Fibroblast of skin of abdomen (primary cell): ENCODE results near the gene PCIF1.
A peak's percentile ranks its signal among the peaks of the same experiment; 100 is the strongest.
"Not testable (repeated sequence)": the region's sequence is repeated elsewhere in the genome, so short reads cannot be mapped to it uniquely, and the experiment has no call there.

Experiments
- DNase-seq: peaks from one replicate; pipeline ENCODE4 v3.0.0-alpha.2; 2013

Gene PCIF1

DNA sequence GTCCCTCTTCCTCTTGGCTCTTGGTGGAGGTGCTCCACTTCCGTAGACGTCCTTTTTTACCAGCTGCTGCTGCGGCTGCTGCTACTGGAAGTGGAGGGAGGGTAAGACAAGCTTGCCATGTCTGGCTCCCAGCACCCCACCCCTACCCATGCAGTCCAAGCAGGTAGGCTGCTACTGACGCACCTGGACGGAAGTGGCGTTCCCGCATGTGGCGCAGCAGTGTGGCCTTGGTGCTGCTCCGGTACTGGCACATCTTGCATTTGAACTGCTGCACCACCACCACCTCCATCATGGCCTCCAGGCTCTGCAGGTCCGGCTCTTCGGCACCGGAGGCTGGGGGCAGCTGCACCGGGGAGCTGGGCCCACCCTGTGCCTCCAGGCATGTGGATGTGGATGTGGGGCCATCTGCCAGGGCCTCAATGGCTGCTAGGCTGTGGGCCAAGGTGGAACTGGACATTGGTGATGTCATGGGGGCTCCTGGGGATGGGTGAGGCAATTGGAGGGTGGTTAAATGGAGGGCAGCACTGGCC is 33.1 kb downstream of the PCIF1 start:
- DNase-seq = no peak

DNA sequence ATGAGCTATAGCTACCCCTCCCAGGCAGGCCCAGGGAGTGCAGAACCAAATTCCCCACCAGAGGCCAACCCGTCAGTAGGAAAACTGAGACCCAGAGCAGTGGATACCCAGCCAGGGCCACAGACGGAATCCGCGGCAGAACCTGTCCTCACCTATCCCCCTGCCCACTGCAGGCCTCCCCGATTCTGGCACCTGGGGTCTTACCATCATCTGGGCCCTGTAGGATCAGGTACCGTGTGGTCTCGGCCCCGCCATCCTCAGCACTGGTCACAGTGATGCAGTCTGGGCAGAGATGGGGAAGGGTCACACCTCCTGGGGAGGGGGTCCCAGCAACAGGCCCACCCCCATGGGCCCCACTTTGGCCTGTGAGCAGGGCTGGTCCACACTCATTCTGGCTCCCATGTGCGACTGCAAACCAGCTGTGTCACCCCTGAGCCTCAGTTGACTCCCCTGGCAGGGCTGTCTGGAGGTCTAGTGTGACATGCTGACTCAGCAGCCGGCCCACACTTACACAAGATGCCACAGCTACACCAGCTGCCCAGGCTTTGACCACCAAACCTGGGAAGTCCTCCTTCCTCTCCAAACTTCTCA is 33.7 kb downstream of the PCIF1 start:
- no peak for DNase-seq

DNA sequence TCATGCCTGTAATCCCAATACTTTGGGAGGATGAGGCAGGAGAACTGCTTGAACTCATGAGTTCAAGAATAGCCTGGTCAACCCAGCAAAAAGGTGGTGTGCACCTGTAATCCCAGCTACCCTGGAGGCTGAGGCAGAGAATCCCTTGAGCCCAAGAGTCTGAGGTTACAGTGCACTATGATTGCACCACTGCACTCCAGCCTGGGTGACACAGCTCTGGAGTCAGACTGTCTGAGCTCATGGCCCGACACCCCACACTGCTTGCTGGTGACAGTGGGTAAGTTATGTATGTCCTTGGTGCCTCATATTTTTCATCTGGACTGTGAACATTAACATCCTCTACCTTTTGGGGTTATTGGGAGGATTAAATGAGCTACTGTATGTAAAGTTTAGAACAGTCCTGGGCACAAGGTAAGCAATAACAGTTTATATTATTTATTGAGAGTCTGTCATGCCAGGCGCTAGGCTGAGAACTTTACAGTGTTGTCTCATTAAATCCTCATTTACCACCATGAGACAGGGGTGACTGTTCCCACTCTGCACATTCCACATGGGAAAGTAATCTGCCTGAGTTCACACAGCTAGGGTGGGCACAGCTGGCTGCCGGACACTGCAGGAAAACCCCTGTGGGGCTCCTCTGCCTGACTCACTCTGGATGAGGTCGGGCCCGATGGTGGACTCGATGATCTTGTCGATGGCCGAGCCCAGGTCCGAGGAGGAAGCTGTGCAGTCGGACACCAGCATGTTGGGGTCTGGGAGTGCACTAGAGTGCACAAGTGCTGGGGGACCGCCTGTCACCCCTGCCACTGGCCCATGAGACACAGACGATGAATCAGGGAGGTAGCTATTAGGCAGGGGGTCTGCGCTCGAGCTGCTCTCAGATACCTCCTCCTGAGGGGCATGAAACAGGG is 34.6 kb downstream of the PCIF1 start:
- no peak for DNase-seq

DNA sequence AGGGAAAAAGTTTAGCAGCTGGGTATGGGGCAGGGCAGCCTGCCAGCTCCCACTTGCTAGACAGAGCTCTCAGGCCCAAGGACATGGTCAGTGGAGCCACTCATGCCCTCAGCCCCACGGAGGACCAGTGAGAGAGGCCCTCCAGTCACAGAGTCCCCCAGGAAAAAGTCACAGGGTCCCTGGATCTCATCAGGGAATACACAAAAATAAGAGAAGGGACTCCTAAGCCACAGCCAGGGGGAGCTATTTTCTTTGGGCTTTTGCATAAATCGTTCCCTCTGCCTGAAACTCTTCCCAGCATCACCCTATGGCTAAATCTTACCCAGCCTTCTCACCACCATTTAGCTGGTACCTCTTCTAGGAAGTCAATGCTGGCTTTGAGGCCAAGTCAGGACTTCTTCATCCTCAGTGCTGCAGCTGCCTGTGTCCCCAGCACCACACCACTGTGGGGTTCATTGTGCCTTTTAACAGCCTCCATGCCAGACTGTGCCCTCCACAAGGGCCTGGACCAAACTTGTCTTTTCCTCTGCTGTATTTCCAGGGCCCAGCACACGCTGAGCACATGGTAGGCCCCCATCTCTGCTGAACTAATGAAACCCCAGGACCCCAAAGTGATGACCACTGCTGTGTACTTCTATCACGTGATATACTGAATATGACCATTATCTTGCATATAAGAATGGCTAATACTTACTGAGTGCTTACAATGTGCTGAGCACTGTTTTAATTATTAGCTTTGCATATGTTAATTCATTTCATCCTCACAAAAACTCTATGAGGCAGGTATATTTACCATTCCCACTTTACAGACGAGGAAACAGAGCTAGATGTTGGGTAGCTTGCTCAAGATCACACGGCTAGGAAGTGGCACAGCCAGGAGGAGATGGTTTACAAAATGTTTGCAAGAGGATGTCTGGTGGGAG is 35.5 kb downstream of the PCIF1 start:
- DNase-seq = peak; percentile 51

DNA sequence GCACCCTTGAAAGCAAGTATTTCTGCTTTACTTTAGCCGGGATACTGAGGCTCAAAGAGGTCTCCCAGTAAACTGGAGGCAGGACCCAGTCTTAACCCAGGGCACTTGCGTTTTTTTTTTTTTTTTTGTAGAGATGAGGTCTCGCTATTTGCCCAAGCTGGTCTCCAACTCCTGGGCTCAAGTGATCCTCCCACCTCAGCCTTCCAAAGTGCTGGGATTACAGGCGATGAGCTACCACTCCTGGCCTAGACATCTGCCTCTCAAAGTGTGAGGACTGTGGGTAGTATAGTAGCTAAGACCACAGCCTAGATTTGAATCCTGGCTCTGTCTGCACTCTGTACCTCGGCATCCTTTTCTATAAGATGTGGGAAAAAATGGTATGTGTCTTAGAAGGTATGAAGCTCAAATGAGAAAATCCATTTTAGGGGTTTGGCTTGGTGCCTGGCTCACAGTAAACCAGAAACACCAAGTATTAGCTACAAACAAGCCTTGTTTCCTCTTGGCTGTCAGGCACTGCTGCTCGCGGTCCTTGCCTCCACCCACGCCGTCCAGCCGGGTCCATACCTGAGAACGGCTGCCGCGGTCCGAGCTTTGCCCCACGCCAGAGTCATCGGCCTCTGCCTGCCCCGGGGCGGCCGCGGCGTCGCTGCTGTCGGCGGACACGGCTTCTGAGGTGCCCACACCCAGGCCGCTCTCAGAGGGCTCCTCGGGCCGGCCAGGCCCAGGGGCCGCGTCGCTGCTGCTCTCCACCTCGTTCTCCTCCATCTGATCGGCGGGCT is 36.4 kb downstream of the PCIF1 start:
- DNase-seq = peak; percentile 24

DNA sequence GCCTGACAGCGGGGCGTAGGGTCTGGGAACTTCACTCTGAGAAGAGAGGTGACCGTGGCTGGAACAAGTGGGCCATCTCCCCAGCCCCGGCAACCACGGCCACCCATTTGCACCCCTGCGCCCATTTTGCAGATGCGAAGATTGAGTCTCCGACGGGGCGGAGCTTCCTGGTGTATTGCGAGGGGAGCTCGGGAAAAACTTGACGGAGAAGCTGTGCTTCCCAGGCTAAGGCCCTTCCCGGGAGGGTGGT is 36.9 kb downstream of the PCIF1 start:
- DNase-seq = no peak

DNA sequence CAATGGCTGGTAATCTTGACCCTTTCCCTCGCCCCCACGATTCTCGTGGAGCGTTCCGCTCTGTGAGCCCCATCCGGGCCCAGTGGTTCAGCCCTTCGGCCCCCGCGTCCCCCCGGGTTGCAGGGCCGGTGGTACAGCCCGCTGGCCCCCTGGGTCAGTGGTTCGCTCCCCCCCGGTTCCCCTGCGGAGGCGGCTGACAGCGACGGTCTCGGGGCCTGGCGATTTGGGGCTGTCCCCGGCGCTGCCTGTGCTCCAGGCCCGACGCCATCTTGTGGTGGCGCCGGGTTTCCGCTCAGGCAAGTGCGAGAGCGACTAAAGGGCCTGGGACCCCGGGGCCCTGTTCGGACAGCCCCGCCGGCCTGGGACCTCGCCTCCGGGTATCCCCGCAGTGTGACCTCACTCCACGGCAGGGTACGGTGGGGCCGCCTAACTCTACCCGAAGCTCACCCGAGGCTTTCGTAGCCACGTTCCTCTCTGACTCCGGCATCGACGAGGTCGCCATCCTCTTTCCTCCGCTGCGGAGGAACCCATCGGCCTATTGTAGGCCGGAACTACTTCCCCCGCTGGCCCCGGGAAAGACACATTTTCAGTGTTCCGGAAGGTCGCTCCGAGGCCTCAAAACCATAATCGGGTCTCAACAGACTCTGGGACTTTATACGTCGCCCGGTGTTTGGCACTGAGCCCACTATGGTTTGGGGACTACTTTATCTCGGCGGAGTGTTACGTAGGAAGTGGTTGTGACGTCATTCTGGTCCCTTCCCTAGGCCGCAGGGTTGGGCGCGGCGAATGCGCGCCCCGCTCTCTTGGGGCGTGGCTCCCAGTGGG is 37.4 kb downstream of the PCIF1 start, which contains the start of gene ZNF335:
Gene ZNF335, minus strand, starts transcription at position 529 of the 825 bp plus-strand sequence. CDS start 793 bp downstream, outside the sequence.
- DNase-seq = peak; percentile 96

DNA sequence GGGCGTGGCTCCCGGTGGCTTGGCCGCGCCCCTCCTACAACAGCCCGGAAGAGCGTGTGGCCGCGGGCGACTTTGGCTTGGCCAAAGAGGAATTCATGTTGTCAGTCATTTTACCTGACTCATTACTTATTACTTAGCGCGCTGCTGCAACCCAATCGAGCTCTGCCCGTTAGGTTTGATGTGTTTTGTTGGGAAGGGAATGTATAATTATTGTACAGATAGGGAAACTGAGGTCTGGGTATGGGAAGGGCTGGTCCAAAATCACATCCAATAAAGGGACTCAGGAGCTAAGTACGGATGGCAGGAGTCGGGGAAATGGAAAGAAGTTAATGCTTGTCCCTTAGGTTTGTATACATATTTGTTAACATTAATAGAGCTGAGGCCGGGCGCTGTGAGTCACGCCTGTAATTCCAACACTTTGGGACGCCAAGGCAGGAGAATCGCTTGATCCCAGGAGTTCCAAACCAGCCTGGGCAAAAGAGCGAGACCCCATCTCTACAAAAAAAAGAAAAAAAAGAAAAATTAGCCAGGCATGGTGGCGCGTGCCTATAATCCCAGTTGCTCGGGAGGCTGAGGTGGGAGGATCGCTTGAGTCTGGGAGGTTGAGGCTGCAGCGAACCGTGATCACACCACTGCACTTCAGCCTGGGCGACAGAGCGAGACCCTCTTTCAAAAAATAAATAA is 38.2 kb downstream of the PCIF1 start:
- no peak for DNase-seq

DNA sequence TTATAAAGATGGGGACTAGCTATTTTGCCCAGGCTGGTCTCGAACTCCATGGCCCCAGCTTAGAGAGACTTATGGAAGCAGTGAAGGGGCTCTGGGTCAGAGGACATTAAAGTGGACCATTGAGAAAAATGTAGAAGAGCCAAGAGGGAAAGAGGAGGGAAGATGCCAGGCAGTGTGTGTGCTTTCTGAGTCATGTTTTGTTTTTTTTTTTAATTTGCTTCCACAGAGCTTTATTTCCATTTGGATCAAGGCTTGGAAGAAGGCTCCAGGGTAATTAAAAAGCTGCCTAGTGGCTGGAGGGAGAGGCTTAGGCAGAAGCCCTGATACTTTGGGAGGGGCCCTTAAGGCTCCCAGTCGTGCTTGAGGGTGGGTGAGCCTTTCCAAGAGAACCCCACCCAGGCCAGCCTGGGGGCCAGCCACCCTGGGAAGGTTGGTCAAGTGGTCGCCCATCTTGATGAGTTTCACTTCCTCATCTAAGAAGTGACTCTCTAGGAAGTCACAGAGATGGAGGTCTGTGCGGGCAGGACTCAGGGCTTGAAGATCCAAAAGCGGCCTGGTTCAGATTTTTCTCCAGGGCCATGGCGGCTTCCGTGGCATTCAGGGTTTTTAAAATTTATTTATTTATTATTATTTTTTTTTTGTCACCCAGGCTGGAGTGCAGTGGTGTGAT is 40.5 kb downstream of the PCIF1 start:
- no peak for DNase-seq

DNA sequence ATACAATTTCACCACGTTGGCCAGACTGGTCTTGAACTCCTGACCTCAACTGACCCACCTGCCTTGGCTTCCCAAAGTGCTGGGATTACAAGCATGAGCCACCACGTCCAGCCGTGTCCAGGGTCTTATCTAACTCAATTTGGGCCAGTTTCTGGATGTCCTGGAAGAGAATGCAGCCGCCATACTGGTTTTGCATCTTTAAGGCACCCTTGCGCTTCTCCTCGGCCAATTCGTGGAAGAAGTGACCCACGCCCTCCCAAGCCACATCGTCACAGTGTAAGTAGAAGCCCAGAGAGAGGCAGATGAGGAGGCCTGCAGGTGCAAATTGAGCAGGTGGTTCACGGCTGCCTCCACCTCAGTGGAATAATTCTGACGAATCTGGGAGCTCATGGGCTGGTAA is 41.2 kb downstream of the PCIF1 start:
- no peak for DNase-seq

DNA sequence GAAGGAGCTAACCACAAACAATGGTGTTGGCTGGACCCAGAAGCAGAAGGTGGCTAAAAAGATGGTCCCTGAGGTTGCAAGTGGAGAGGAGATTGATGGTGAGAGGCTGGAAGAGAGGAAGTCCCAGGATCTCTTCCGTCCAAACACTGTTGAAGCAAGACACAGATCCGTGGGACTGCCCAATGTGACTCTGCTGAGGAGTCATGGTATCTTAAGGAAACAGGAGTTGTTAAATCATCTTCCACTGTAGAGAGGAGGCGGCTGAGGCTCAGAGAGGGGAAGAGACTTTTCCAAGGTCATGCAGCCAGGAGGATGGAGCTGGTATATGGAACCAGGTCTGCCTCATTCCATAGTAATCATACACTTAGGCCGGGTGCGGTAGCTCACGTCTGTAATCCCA is 41.6 kb downstream of the PCIF1 start:
- DNase-seq = no peak

DNA sequence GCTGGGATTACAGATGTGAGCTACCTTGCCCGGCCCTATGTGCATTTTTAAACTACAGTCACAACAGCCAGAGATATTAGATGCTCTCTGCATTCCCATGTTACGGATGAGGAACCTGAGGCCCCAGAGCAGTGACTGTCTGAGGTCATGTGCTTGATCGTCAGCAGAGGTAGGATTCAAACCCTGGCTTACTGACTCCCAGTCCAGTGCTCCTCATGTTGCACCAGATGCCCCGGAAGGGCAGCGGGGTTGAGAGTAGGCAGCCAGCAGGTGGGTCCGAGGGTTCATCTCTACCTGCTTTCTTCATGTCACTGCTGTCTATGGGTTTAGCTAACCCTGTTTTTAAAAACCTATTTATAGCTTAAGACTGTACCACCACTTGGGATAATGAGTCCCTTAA is 46.8 kb downstream of the PCIF1 start:
- DNase-seq = no peak

DNA sequence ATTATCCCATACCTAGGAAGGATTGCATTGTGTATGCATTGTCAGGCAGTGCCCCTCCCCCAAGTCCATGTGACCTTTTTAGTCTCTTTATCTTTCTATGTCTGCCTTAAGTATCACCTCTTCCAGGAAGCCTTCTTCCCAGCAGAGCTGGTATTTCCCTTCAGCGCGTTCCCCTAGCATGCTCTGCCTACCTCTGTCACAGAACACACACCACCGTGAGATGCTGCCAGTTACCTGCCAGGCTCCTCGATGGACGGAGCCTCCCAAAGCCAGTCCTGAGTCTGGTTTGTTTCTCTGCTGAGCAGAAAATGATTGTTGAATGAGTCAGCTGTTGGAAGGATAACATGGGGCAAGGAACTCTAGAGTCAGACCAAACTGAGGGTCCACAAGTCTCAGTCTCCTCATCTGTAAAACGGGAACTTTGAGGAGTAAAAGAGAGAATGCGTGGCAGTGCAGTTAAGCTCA is 48.8 kb downstream of the PCIF1 start:
- DNase-seq = no peak

DNA sequence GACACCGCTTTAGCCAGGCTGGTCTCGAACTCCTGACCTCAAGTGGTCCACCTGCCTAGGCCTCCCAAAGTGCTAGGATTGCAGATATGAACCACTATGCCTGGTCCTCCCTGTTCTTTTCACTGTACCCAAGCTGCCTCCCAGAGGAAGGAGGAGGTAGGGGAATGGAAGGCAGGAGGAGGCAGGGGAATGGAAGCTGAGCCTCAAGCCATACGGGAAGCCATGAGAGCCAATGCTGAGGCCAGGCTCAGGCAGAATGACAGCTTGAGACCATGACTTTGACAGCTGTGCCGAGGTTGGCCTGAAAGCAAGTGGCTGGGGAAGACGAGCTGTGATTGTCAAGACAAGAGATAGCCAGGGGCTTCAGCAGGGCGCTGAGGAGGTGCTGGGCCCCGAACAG is 51.1 kb downstream of the PCIF1 start:
- DNase-seq = no peak

DNA sequence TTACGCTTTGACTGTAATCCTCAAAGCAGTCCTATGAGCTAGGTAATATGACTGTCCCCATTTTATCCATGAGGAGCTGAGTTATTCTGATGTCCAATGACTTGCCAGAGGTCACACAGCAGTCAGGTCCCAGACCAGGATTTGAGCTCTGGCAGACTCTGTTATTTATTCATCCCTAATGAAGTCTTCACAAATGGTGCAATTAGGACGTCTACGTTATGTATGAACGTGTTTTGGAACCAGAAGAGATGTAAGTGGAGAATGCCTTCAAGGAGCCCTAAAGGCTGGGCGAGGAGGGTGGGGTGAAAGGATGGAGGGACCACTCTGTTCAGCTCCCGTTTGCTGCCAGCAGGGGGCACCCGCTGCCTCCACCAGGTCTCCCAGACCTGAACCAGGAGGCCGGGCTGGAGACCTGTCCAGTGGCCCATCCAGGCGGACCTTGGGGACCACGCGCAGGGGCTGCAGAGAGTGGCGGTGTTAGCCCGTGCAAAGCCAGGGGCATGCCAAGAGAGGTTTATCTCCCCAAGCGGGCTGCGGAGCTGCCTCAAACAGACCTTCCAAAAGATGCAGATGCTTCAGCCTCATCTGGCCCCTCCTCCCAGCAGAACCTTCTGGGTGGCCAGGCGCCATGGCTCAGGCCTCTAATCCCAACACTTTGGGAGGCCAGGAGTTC is 52.8 kb downstream of the PCIF1 start:
- peak; percentile 33 for DNase-seq

DNA sequence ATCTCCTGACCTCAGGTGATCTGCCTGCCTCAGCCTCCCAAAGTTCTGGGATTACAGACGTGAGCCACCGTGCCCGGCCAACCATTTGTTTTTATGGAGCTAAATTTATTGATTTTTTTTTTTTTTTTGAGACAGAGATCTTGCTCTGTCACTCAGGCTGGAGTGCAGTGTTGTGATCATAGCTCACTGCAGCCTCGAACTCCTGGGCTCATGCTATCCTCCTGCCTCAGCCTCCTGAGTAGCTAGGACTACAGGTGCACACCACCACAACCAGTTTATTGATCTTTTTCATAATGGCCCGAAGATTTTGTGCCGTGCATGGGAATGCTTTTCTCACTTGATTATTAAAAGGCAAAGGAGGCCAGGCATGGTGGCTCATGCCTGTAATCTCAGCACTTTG is 54.3 kb downstream of the PCIF1 start:
- not testable (repeated sequence) for DNase-seq

DNA sequence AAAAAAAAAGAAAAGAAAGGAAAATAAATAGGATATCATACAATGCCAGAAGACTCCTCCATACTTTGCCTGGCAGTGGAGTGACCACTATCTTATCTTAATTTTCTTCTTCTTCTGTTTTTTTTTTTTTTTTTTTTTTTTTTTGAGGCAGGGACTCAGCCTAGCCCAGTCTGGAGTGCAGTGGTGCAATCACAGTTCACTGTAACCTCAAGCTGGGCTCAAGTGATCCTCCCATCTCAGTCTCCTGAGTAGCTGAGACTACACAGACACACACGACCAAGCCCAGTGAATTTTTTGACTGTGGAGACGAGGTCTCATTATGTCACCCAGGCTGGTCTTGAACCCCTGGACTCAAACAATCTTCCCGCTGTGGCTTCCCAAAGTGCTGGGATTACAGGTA is 57.1 kb downstream of the PCIF1 start:
- no peak for DNase-seq

DNA sequence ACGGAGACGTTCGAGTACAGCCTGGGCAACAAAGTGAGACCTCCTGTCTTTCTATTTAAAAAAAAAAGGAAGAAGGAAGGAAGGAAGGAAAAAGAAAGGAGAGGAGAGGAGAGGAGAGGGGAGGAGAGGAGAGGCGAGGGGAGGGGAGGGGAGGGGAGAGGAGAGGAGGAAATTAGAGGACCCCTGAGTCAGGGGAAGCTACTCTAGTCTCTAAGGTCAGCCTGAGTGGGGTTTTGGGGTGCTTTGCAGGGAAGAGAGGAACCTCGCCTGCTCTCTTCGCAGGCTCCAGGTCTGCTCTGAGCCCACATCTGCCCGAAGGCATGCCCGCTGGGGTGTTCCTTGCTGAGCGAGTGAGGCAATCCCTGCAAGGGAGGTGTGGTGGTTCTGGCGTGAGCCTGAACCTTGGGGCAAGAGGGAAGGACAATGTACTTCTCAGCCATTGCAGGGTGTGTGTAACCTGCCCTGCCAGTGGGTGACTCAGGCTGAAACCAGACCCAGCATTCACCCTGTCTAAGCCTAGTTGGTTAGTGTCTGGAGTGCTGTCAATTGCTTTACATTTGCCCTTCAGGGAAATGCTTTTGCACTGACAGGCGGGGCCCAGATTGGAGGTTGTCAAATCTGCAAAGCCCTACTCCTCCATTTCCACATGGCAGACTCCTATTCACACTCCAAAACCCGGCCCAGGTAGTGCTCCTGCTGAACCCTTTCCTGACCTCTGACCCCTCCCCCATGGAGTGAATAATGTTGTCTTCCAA is 58.9 kb downstream of the PCIF1 start:
- no peak for DNase-seq
